Activated naive CD4-positive, alpha-beta T cell treated with anti-CD3 and anti-CD28 coated beads, Interleukin-2, amount 10 ng/mL, durations not matched to agents 7 days and 5 days (primary cell): Measurements from ENCODE around the gene AP1B1.

Experiments
- CTCF ChIA-PET: fragments of 350-600 bp; sonication (Branson Sonifier 250); formaldehyde crosslinking; loops from one replicate; lab custom pipeline; 2021; ENCODE audit warnings: antibody characterized with exemption; lab: Charles Lee
- DNase-seq: peaks from one replicate; pipeline ENCODE4 v3.0.0-alpha.2; 2020
- H3K27ac Mint-ChIP-seq: one replicate; pipeline ENCODE4 v1.8.0; 2021; ENCODE audit warnings: mild to moderate bottlenecking, moderate library complexity, mixed read lengths
- H3K27me3 Mint-ChIP-seq: one replicate; pipeline ENCODE4 v1.8.0; 2021; ENCODE audit warnings: mild to moderate bottlenecking, mixed read lengths
- H3K36me3 Mint-ChIP-seq: one replicate; pipeline ENCODE4 v1.8.0; 2021; ENCODE audit warnings: mixed read lengths
- H3K4me1 Mint-ChIP-seq: one replicate; pipeline ENCODE4 v1.8.0; 2021; ENCODE audit warnings: mixed read lengths
- H3K4me3 Mint-ChIP-seq: one replicate; pipeline ENCODE4 v1.8.0; 2021; ENCODE audit warnings: mild to moderate bottlenecking, moderate library complexity, mixed read lengths
- H3K9me3 Mint-ChIP-seq: one replicate; pipeline ENCODE4 v1.8.0; 2021; ENCODE audit warnings: mixed read lengths

AP1B1 gene

DNA sequence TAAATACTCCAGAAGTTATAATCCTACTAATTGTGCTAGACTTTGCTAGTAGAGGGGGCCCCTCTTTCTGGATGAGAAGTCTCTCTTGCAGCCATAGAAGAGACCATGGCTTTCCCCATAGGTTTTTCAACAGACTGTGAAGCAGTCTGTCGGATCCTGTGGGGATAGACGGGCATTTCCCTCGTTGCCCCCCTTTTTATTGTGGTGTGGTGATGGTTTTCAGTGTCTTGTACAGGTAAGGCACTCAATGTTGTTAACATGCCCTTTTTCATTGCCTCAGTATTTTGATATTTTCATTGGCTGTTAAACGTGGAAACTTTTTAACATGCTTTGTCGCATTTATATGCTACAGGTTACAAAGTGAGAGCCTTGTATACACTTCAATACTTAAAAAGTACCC, 98.3 kb downstream of the AP1B1 start:
- DNase-seq, result no peak
- Mint-ChIP-seq H3K27ac (no peak overlapping the region), H3K4me3 (no peak overlapping the region), H3K4me1 (no peaks in the 10 kb centered on the region), H3K27me3 (no peaks in the 10 kb centered on the region), H3K9me3 (no peaks in the 10 kb centered on the region), H3K36me3 (peaks cover 80% of the 10 kb centered on the region)
- CTCF ChIA-PET, result no interaction called here

DNA sequence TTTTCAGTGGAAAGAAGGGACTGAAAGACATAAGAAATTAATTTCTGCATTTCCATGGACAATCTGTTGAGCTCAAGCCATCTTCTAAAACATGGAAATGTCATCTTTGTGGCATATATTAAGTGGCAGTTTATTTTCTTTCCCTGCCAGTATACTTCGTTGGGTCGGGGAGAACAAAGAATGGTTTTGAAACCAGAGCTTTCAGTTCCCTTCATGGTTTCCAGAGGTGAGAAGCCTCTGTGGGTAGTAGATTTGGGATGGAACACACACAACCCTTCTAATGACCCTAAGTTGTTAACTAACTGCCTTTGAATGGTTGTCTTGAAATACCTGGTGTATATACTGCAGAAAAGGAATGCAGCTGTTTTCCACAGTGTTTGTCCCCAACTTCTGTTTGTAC, 99.5 kb downstream of the AP1B1 start:
- CTCF ChIA-PET, result interaction anchor here (1.7 kb wide), 1 partner anchor 24 kb away, joined by 7 read pairs; no protein-coding TSS in a partner anchor
- DNase-seq, result no peak
- H3K4me1 Mint-ChIP-seq, result peaks cover 3% of the 10 kb centered on the region
- no peak overlapping the region for H3K27ac Mint-ChIP-seq
- no peaks in the 10 kb centered on the region for H3K27me3 Mint-ChIP-seq
- H3K4me3 Mint-ChIP-seq, result no peak overlapping the region
- no peaks in the 10 kb centered on the region for H3K9me3 Mint-ChIP-seq
- H3K36me3 Mint-ChIP-seq, result peaks cover 81% of the 10 kb centered on the region

DNA sequence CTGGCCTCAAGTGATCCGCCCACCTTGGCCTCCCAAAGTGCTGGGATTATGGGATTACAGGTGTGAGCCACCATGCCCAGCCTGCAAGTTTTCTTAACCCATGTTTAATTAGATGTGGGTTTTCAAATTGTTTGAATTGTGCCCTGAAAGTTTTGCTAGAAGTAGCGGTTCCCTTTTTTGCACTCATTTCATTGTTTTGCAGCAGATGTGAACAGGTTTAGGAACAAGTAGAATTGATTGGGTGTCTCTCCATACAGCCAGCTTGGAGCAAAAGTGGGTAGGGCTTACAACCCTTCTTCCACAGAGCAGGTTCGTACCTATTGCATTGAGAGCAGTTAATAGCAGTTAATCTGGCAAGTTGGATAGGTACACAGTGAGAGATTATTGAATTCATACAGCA, 104.2 kb downstream of the AP1B1 start:
- Mint-ChIP-seq H3K4me1 (peaks cover 7% of the 10 kb centered on the region), H3K4me3 (no peak overlapping the region), H3K9me3 (no peaks in the 10 kb centered on the region), H3K27me3 (no peaks in the 10 kb centered on the region), H3K36me3 (peaks cover 75% of the 10 kb centered on the region), H3K27ac (no peak overlapping the region)
- no peak for DNase-seq
- CTCF ChIA-PET, result no interaction called here

DNA sequence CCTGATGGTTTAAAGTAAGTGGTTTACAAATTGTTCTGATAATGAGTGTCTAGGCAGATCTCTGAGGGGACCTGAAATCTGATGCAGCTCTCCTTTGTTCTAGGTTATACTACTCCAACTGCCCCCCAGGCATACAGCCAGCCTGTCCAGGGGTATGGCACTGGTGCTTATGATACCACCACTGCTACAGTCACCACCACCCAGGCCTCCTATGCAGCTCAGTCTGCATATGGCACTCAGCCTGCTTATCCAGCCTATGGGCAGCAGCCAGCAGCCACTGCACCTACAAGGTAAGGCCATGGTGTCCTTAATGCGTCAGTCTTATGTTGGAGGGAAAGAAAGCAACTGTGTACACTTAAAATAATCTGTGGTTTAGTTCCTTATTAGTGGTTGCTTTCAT, 110.4 kb downstream of the AP1B1 start:
- no peak for DNase-seq
- H3K27me3 Mint-ChIP-seq, result no peaks in the 10 kb centered on the region
- H3K9me3 Mint-ChIP-seq, result no peaks in the 10 kb centered on the region
- peaks cover 30% of the 10 kb centered on the region for H3K4me1 Mint-ChIP-seq
- H3K36me3 Mint-ChIP-seq, result peaks cover 79% of the 10 kb centered on the region
- H3K27ac Mint-ChIP-seq, result no peak overlapping the region
- CTCF ChIA-PET, result no interaction called here
- H3K4me3 Mint-ChIP-seq, result no peak overlapping the region
